ENCODE results near the gene AK2.
"Not testable (repeated sequence)": the region's sequence is repeated elsewhere in the genome, so short reads cannot be mapped to it uniquely, and the experiment has no call there.

Gene AK2

GRCh38 chr1:33065301-33065700 is 28.6 kb upstream of the AK2 start:
- no peak for TF ChIP-seq ZNF274 (IDR thresholded peaks at IDR 0.05; ENCODE audit: low read depth, low read length)
- no peak overlapping the region for H3K4me3 ChIP-seq (ENCODE audit: low read length)

GRCh38 chr1:33064284-33064683 is 27.6 kb upstream of the AK2 start:
- not testable (repeated sequence) for H3K4me3 ChIP-seq (ENCODE audit: low read length)

- no peak for TF ChIP-seq ZNF274 (IDR thresholded peaks at IDR 0.05; ENCODE audit: low read depth, low read length)
Observed at GRCh38 chr1:33061834-33062233, 25.2 kb upstream of the AK2 start.

GRCh38 chr1:33060579-33061083 is 23.9 kb upstream of the AK2 start:
- H3K4me3 ChIP-seq (ENCODE audit: low read length) = no peak overlapping the region
- no peak for TF ChIP-seq ZNF274 (IDR thresholded peaks at IDR 0.05; ENCODE audit: low read depth, low read length)

More at GRCh38 chr1:33061834-33062233, 25.2 kb upstream of the AK2 start:
- no peak overlapping the region for H3K4me3 ChIP-seq (ENCODE audit: low read length)

- no peak for TF ChIP-seq ZNF274 (IDR thresholded peaks at IDR 0.05; ENCODE audit: low read depth, low read length)
- no peak overlapping the region for H3K4me3 ChIP-seq (ENCODE audit: low read length)
Observed at GRCh38 chr1:33057095-33057494, 20.4 kb upstream of the AK2 start.

GRCh38 chr1:33056426-33056825 is 19.7 kb upstream of the AK2 start:
- no peak overlapping the region for H3K4me3 ChIP-seq (ENCODE audit: low read length)
- TF ChIP-seq ZNF274 (IDR thresholded peaks at IDR 0.05; ENCODE audit: low read depth, low read length) = no peak

- H3K4me3 ChIP-seq (ENCODE audit: low read length) = no peak overlapping the region
- TF ChIP-seq ZNF274 (IDR thresholded peaks at IDR 0.05; ENCODE audit: low read depth, low read length) = no peak
Observed at GRCh38 chr1:33055210-33056008, 18.7 kb upstream of the AK2 start.

GRCh38 chr1:33050221-33051076 is 13.8 kb upstream of the AK2 start:
- peak overlapping the region; percentile 0; the same call in 1 of the 2 replicates for H3K4me3 ChIP-seq (ENCODE audit: low read length)

GRCh38 chr1:33049371-33049770 is 12.7 kb upstream of the AK2 start:
- no peak for TF ChIP-seq ZNF274 (IDR thresholded peaks at IDR 0.05; ENCODE audit: low read depth, low read length)
- no peak overlapping the region for H3K4me3 ChIP-seq (ENCODE audit: low read length)

More at GRCh38 chr1:33050221-33051076, 13.8 kb upstream of the AK2 start:
- TF ChIP-seq ZNF274 (IDR thresholded peaks at IDR 0.05; ENCODE audit: low read depth, low read length) = no peak

GRCh38 chr1:33048426-33048825 is 11.7 kb upstream of the AK2 start:
- H3K4me3 ChIP-seq (ENCODE audit: low read length) = no peak overlapping the region
- TF ChIP-seq ZNF274 (IDR thresholded peaks at IDR 0.05; ENCODE audit: low read depth, low read length) = no peak

GRCh38 chr1:33047839-33048305 is 11.2 kb upstream of the AK2 start:
- no peak for TF ChIP-seq ZNF274 (IDR thresholded peaks at IDR 0.05; ENCODE audit: low read depth, low read length)
- no peak overlapping the region for H3K4me3 ChIP-seq (ENCODE audit: low read length)

- no peak overlapping the region for H3K4me3 ChIP-seq (ENCODE audit: low read length)
- no peak for TF ChIP-seq ZNF274 (IDR thresholded peaks at IDR 0.05; ENCODE audit: low read depth, low read length)
Observed at GRCh38 chr1:33047290-33047689, 10.6 kb upstream of the AK2 start.

- not testable (repeated sequence) for H3K4me3 ChIP-seq (ENCODE audit: low read length)
Observed at GRCh38 chr1:33046234-33046633, 9.6 kb upstream of the AK2 start.

GRCh38 chr1:33045814-33046213 is 9.1 kb upstream of the AK2 start:
- no peak overlapping the region for H3K4me3 ChIP-seq (ENCODE audit: low read length)
- TF ChIP-seq ZNF274 (IDR thresholded peaks at IDR 0.05; ENCODE audit: low read depth, low read length) = no peak

- H3K4me3 ChIP-seq (ENCODE audit: low read length) = no peak overlapping the region
- no peak for TF ChIP-seq ZNF274 (IDR thresholded peaks at IDR 0.05; ENCODE audit: low read depth, low read length)
Observed at GRCh38 chr1:33045246-33045645, 8.6 kb upstream of the AK2 start.

Data from GM08714 (cell line).